Naive B cell (primary cell): ENCODE results near the gene HSPB7. TPM values are rescaled to one million over a fixed set of nuclear protein-coding genes. Genes with fewer than 3 reads are reported as not detected.
A peak's percentile ranks its signal among the peaks of the same experiment; 100 is the strongest.

Experiments
- ATAC-seq, 2 donors: fragments of 150-1000 bp; cut with Tn5 transposase; 2 replicates each; pipeline ENCODE4 v1.10.0; 2021; ENCODE audit warnings: low read depth in 2 of 2, mild to moderate bottlenecking in 2 of 2, moderate library complexity in 2 of 2
- DNase-seq: peaks from one replicate; pipeline ENCODE4 v3.0.0; 2022
- H3K27ac Mint-ChIP-seq, 6 donors: one replicate each; pipeline ENCODE4 v1.8.0; 2020 to 2022; ENCODE audit warnings: mild to moderate bottlenecking in 6 of 6, mixed read lengths in 6 of 6, moderate library complexity in 5 of 6, inconsistent platforms in 2 of 6
- H3K27me3 Mint-ChIP-seq, 3 donors: one replicate each; pipeline ENCODE4 v1.8.0; 2021 to 2022; ENCODE audit warnings: mixed read lengths in 3 of 3, mild to moderate bottlenecking in 1 of 3
- H3K36me3 Mint-ChIP-seq, 2 donors: one replicate each; pipeline ENCODE4 v1.8.0; 2020 to 2022; ENCODE audit warnings: mixed read lengths in 2 of 2, inconsistent platforms in 1 of 2, mild to moderate bottlenecking in 1 of 2
- H3K4me1 Mint-ChIP-seq, 3 donors: one replicate each; pipeline ENCODE4 v1.8.0; 2020 to 2022; ENCODE audit warnings: mixed read lengths in 3 of 3, inconsistent platforms in 1 of 3, mild to moderate bottlenecking in 1 of 3, moderate library complexity in 1 of 3
- H3K4me3 Mint-ChIP-seq, 8 donors: one replicate each; pipeline ENCODE4 v1.8.0; 2020 to 2022; ENCODE audit warnings: mild to moderate bottlenecking in 8 of 8, mixed read lengths in 8 of 8, moderate library complexity in 8 of 8, inconsistent platforms in 2 of 8
- H3K9me3 Mint-ChIP-seq, 7 donors: one replicate each; pipeline ENCODE4 v1.8.0; 2020 to 2022; ENCODE audit warnings: mixed read lengths in 7 of 7, mild to moderate bottlenecking in 5 of 7, inconsistent platforms in 2 of 7, moderate library complexity in 1 of 7
- polyA plus RNA-seq, 6 donors: library from polyadenylated mRNA; unstranded; fragments of 300-500 nt; fragmentation: Illumina TruSeq; gene quantifications; one replicate each; pipeline ENCODE4 v1.2.3, GENCODE V29; 2021; ENCODE audit warnings: low read depth in 6 of 6

Gene HSPB7
- polyA plus RNA-seq, 6 donors from 2014 or later, result not detected

DNA sequence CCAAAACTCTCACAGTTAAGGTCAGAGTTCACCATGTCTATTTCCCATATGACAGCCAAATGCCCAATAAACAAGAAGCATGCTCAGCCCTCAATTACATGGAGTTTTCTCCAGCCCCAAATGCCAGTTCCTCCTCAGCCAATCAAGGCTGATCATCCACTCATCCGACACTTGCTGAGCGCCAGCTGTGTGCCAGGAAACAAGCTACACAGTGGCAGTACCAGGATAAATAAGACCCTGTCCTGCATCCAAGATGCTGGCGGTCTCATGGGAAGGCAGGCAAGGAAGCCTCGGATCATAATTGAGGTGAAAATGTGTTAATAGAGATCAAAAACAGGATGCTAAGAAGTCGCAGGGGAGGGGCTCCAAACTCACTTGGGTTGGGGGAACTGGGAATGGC lies 49.7 kb downstream of the HSPB7 start:
- peaks cover 0 to 13% of the 10 kb centered on the region in 2 donors for H3K36me3 Mint-ChIP-seq
- H3K27me3 Mint-ChIP-seq, result no peaks in the 10 kb centered on the region
- H3K27ac Mint-ChIP-seq, result peak overlapping the region in 5 of 6 donors; percentile 12 to 59 (median 47)
- H3K4me1 Mint-ChIP-seq, result peaks cover 44 to 71% (median 67%) of the 10 kb centered on the region in 3 donors
- ATAC-seq (no peak), DNase-seq (no peak)
- peaks cover 0 to 1% (median 0%) of the 10 kb centered on the region in 7 donors for H3K9me3 Mint-ChIP-seq
- no peak overlapping the region for H3K4me3 Mint-ChIP-seq

GRCh38 chr1:15966956-15967344 lies 50.9 kb downstream of the HSPB7 start:
- Mint-ChIP-seq H3K27me3 (no peaks in the 10 kb centered on the region), H3K4me1 (peaks cover 41 to 73% (median 72%) of the 10 kb centered on the region in 3 donors), H3K4me3 (peak overlapping the region in 4 of 8 donors; percentile 37 to 72 (median 51)), H3K27ac (peak overlapping the region in 5 of 6 donors; percentile 55 to 92 (median 80)), H3K36me3 (peaks cover 0 to 2% of the 10 kb centered on the region in 2 donors), H3K9me3 (no peaks in the 10 kb centered on the region)
- ATAC-seq (no peak), DNase-seq (no peak)

- no peaks in the 10 kb centered on the region for H3K9me3 Mint-ChIP-seq
- peak overlapping the region; percentile 92 to 98 (median 98) for H3K27ac Mint-ChIP-seq
- ATAC-seq (peak; percentile 87 to 89), DNase-seq (peak; percentile 80)
- no peaks in the 10 kb centered on the region for H3K36me3 Mint-ChIP-seq
- peak overlapping the region; percentile 65 to 92 (median 84) for H3K4me3 Mint-ChIP-seq
- H3K4me1 Mint-ChIP-seq, result peaks cover 43 to 76% (median 75%) of the 10 kb centered on the region in 3 donors
- no peaks in the 10 kb centered on the region for H3K27me3 Mint-ChIP-seq
These were observed 51.5 kb downstream of the HSPB7 start for GRCh38 chr1:15966081-15966955.

- H3K27me3 Mint-ChIP-seq, result no peaks in the 10 kb centered on the region
- peak overlapping the region; percentile 92 to 98 (median 98) for H3K27ac Mint-ChIP-seq
- H3K4me3 Mint-ChIP-seq, result peak overlapping the region; percentile 65 to 92 (median 84)
- ATAC-seq (peak; percentile 22 to 38), DNase-seq (peak; percentile 61)
- peaks cover 43 to 80% (median 76%) of the 10 kb centered on the region in 3 donors for H3K4me1 Mint-ChIP-seq
- no peaks in the 10 kb centered on the region for H3K36me3 Mint-ChIP-seq
- H3K9me3 Mint-ChIP-seq, result no peaks in the 10 kb centered on the region
These were observed 52.5 kb downstream of the HSPB7 start for GRCh38 chr1:15965228-15965767.

Other genes with a start within 250 kb of the HSPB7 start
- gene UQCRHL, start 210.4 kb downstream of the HSPB7 start, polyA plus RNA-seq, result 1 to 10 TPM in 3 of 6 donors, under 1 TPM in 3; 0.11 to 1.3 (median 0.94) TPM
- gene SPEN, start 170.3 kb downstream of the HSPB7 start, polyA plus RNA-seq, result 10 to 100 TPM in 4 of 6 donors, 1 to 10 TPM in 1, under 1 TPM in 1; 0.96 to 63.0 (median 11.5) TPM
- 10 to 100 TPM in 3 of 6 donors, 1 to 10 TPM in 3; 3.6 to 34.9 (median 10.0) TPM for gene ZBTB17, start 41.9 kb downstream of the HSPB7 start, polyA plus RNA-seq
- not detected for gene SRARP, start 13.8 kb downstream of the HSPB7 start, polyA plus RNA-seq
- gene CLCNKA, start 4.0 kb upstream of the HSPB7 start, polyA plus RNA-seq, result not detected
- gene CLCNKB, start 25.7 kb upstream of the HSPB7 start, polyA plus RNA-seq, result not detected
- gene FAM131C, start 55.6 kb upstream of the HSPB7 start, polyA plus RNA-seq, result not detected
- gene EPHA2, start 138.0 kb upstream of the HSPB7 start, polyA plus RNA-seq, result not detected
- gene ARHGEF19, start 194.6 kb upstream of the HSPB7 start, polyA plus RNA-seq, result 10 to 100 TPM in 2 of 6 donors, 1 to 10 TPM in 4; 7.0 to 10.8 (median 8.1) TPM
- gene CPLANE2, start 219.1 kb upstream of the HSPB7 start, polyA plus RNA-seq, result 1 to 10 TPM; 2.3 to 6.3 (median 3.7) TPM